ENCODE data around the gene DCAF5.

GRCh38 chr14:69079747-69080146 is 73.2 kb downstream of the DCAF5 start:
- TF ChIP-seq CTCF (IDR thresholded peaks at IDR 0.05), result no peak
- TF ChIP-seq POLR2A (IDR thresholded peaks at IDR 0.05), result no peak
